GM23338 (cell line): ENCODE results near the gene MAP3K21. TPM values are rescaled to one million over a fixed set of nuclear protein-coding genes. Genes with fewer than 3 reads are reported as not detected.

Experiments used
- ATAC-seq: fragments of 200-7000 bp; cut with Tn5 transposase; 3 replicates; pipeline ENCODE4 v1.9.1; 2020
- DNase-seq: peaks from one replicate; pipeline ENCODE4 v3.0.0-alpha.2; 2015; ENCODE audit warnings: low spot score
- H2AFZ ChIP-seq: fragments of 200-600 bp; sonication (generic); 2 replicates; pipeline ENCODE4 v1.8.0; 2016; ENCODE audit warnings: antibody characterized with exemption, mild to moderate bottlenecking, moderate library complexity
- H3F3A ChIP-seq: fragments of 200-600 bp; sonication (generic); replicated peaks from 2 replicates; pipeline ENCODE4 v1.8.0; 2017; ENCODE audit warnings: antibody characterized with exemption, mixed run types, low read depth
- H3K27ac ChIP-seq: fragments of 200-600 bp; sonication (generic); 2 replicates; pipeline ENCODE4 v1.6.1; 2016; ENCODE audit warnings: low read depth
- H3K27me3 ChIP-seq: fragments of 200-600 bp; sonication (generic); 2 replicates; pipeline ENCODE4 v1.8.0; 2016; ENCODE audit warnings: mild to moderate bottlenecking, mixed run types, moderate library complexity; ENCODE audit not compliant: insufficient read depth
- H3K36me3 ChIP-seq: fragments of 200-600 bp; sonication (generic); 2 replicates; pipeline ENCODE4 v1.8.0; 2016; ENCODE audit warnings: mild to moderate bottlenecking; ENCODE audit not compliant: insufficient read depth
- H3K4me1 ChIP-seq: fragments of 200-600 bp; sonication (generic); 2 replicates; pipeline ENCODE4 v1.8.0; 2016; ENCODE audit warnings: mild to moderate bottlenecking, moderate library complexity; ENCODE audit not compliant: insufficient read depth
- H3K4me2 ChIP-seq: fragments of 200-600 bp; sonication (generic); 2 replicates; pipeline ENCODE4 v1.7.1; 2017; ENCODE audit warnings: mixed run types
- H3K4me3 ChIP-seq: fragments of 200-600 bp; sonication (generic); 2 replicates; pipeline ENCODE4 v1.6.1; 2016; ENCODE audit warnings: mixed run types
- H3K79me2 ChIP-seq: fragments of 200-600 bp; sonication (generic); replicated peaks from 2 replicates; pipeline ENCODE4 v1.8.0; 2017; ENCODE audit warnings: mild to moderate bottlenecking; ENCODE audit not compliant: insufficient read depth
- H3K9me2 ChIP-seq: fragments of 200-600 bp; sonication (generic); 2 replicates; pipeline ENCODE4 v1.8.0; 2017; ENCODE audit not compliant: insufficient read depth
- H4K20me1 ChIP-seq: fragments of 200-600 bp; sonication (generic); replicated peaks from 2 replicates; pipeline ENCODE4 v1.8.0; 2017; ENCODE audit warnings: mild to moderate bottlenecking; ENCODE audit not compliant: insufficient read depth
- H3K27ac Mint-ChIP-seq: 2 replicates; pipeline ENCODE4 v1.8.0; 2020; ENCODE audit warnings: inconsistent platforms, mild to moderate bottlenecking, moderate library complexity, mixed read lengths
- H3K27me3 Mint-ChIP-seq: 3 replicates; pipeline ENCODE4 v1.8.0; 2022; ENCODE audit warnings: low read depth, mild to moderate bottlenecking, moderate library complexity, mixed read lengths, inconsistent platforms; ENCODE audit not compliant: insufficient read depth, poor library complexity
- H3K36me3 Mint-ChIP-seq: 3 replicates; pipeline ENCODE4 v1.8.0; 2021; ENCODE audit warnings: low read depth, mild to moderate bottlenecking, inconsistent platforms, moderate library complexity, mixed read lengths
- H3K4me1 Mint-ChIP-seq: 3 replicates; pipeline ENCODE4 v1.8.0; 2020; ENCODE audit warnings: mild to moderate bottlenecking, inconsistent platforms, mixed read lengths
- H3K4me3 Mint-ChIP-seq: 3 replicates; pipeline ENCODE4 v1.8.0; 2021; ENCODE audit warnings: moderate library complexity, mild to moderate bottlenecking, inconsistent platforms, mixed read lengths
- H3K9me3 Mint-ChIP-seq: 3 replicates; pipeline ENCODE4 v1.8.0; 2020; ENCODE audit warnings: moderate library complexity, mild to moderate bottlenecking, inconsistent platforms, mixed read lengths
- CREB1 ChIP-seq: fragments of 250-450 bp; sonication (Bioruptor Pico); IDR thresholded peaks from 2 replicates; pipeline ENCODE4 v1.5.0; 2020; ENCODE audit warnings: low read depth, mild to moderate bottlenecking, moderate library complexity
- EZH2 ChIP-seq: fragments of 200-600 bp; sonication (generic); IDR thresholded peaks from one replicate; pipeline ENCODE4 v1.8.0; 2017; ENCODE audit warnings: antibody characterized with exemption, mild to moderate bottlenecking, low read depth; ENCODE audit not compliant: unreplicated experiment
- EZH2phosphoT487 ChIP-seq: fragments of 200-600 bp; sonication (generic); IDR thresholded peaks from one replicate; pipeline ENCODE4 v1.8.1; 2018; ENCODE audit warnings: antibody characterized with exemption; ENCODE audit not compliant: unreplicated experiment
- JUNB ChIP-seq: IDR thresholded peaks from one replicate; pipeline ENCODE4 v1.6.1; 2016; ENCODE audit warnings: antibody characterized with exemption; ENCODE audit not compliant: unreplicated experiment
- NANOG ChIP-seq: IDR thresholded peaks from 2 replicates; pipeline ENCODE4 v1.6.1; 2016; ENCODE audit warnings: antibody characterized with exemption, borderline replicate concordance
- POLR2AphosphoS5 ChIP-seq: IDR thresholded peaks from 2 replicates; pipeline ENCODE4 v1.6.1; 2016; ENCODE audit warnings: antibody characterized with exemption, low read depth
- STAT1 ChIP-seq: IDR thresholded peaks from one replicate; pipeline ENCODE4 v1.6.1; 2016; ENCODE audit warnings: antibody characterized with exemption; ENCODE audit not compliant: unreplicated experiment
- ZNF114 ChIP-seq: fragments of 250-450 bp; sonication (Bioruptor Pico); IDR thresholded peaks from 2 replicates; pipeline ENCODE4 v1.5.0; 2020; ENCODE audit warnings: mild to moderate bottlenecking, moderate library complexity
- ZNF331 ChIP-seq: fragments of 250-450 bp; sonication (Bioruptor Pico); IDR thresholded peaks from 2 replicates; pipeline ENCODE4 v1.5.0; 2020; ENCODE audit warnings: low read depth, mild to moderate bottlenecking, moderate library complexity
- polyA plus RNA-seq: library from polyadenylated mRNA; unstranded; fragments of >200 nt; fragmentation: Nextera tagmentation; extraction: Ambion mirVana; gene quantifications from 2 replicates; pipeline ENCODE4 v1.2.1, GENCODE V29; 2016
- total RNA-seq: library from RNA; depleted of rRNA; stranded (reverse); fragments of >200 nt; shearing (Covaris generic); gene quantifications from 2 replicates; pipeline ENCODE4 v1.2.3, GENCODE V29; 2014
- TF ChIP-seq, protein P1 (sequence below): IDR thresholded peaks from one replicate; pipeline ENCODE4 v1.6.1; 2018; ENCODE audit warnings: antibody characterized with exemption; ENCODE audit not compliant: unreplicated experiment
- TF ChIP-seq, protein P2 (sequence below), 2 experiments: fragments of 200-600 bp in 1 of 2; sonication (generic) in 1 of 2; conservative IDR thresholded peaks; 2 replicates each; pipeline versions ENCODE4 v1.5.1 to v1.6.1; 2016 to 2017; ENCODE audit warnings: antibody characterized with exemption in 2 of 2, low read depth in 2 of 2, mild to moderate bottlenecking in 2 of 2, moderate library complexity in 1 of 2
- TF ChIP-seq, protein P3 (sequence below): fragments of 250-450 bp; sonication (Bioruptor Pico); IDR thresholded peaks from 2 replicates; pipeline ENCODE4 v1.5.0; 2020; ENCODE audit warnings: mild to moderate bottlenecking, moderate library complexity
- TF ChIP-seq, protein P4 (sequence below): IDR thresholded peaks from 2 replicates; pipeline ENCODE4 v1.6.1; 2016; ENCODE audit warnings: antibody characterized with exemption

Gene MAP3K21
- total and polyA plus RNA-seq, 2 experiments from 2014 or later, result 11.7 to 40.1 TPM

DNA sequence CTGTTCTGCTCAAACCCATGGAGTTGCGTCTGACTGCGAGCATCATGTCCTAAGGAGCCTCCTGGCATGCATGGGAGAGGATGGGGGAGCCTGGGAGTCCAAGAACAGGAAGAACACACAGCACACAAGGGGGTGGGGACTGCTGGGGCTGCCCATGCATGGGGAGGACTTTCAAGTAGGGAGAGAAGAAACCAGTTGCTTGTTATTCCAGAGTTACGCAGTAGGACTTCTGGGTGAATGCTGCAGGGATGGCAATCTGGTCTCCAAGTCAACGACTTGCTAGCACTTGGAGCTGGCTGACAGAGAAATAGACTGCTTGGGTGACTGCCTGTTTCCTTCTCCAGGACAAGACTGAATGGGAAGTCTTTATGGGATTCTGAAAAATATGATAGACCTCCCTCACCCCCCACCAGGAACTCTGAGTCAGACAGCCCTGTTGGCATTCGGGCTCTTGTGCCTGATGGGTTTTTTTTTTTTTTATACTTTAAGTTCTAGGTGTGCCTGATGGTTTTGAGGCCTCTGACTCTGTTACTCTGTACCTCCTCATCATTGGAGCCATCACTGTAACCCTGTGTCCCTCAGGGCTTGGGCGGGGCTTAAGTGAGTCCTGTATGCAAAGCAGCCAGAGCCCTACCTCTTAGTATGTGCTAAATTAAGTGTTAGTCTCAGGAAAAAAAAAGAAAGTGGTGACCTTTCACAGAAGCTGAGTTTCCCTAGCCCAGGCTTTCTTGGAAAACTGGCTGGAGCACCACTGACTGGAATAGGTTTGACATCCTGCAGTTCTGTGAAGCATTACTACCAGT lies 30.3 kb downstream of the MAP3K21 start:
- no peak overlapping the region for H3K27ac Mint-ChIP-seq
- H4K20me1 ChIP-seq, result no peaks in the 10 kb centered on the region
- peaks cover 2% of the 10 kb centered on the region for H3K27me3 Mint-ChIP-seq
- no peaks in the 10 kb centered on the region for H3K79me2 ChIP-seq
- H3K27ac ChIP-seq, result no peak overlapping the region
- H3K27me3 ChIP-seq, result no peaks in the 10 kb centered on the region
- H3K36me3 Mint-ChIP-seq, result peaks cover 45% of the 10 kb centered on the region
- no peak overlapping the region for H3K4me3 ChIP-seq
- H3K4me3 Mint-ChIP-seq, result no peak overlapping the region
- H2AFZ ChIP-seq, result no peak overlapping the region
- 0 out of 2 replicates have a peak, but pooled peaks cover 3% of the 10 kb centered on the region for H3K36me3 ChIP-seq
- TF ChIP-seq, protein P1, sequence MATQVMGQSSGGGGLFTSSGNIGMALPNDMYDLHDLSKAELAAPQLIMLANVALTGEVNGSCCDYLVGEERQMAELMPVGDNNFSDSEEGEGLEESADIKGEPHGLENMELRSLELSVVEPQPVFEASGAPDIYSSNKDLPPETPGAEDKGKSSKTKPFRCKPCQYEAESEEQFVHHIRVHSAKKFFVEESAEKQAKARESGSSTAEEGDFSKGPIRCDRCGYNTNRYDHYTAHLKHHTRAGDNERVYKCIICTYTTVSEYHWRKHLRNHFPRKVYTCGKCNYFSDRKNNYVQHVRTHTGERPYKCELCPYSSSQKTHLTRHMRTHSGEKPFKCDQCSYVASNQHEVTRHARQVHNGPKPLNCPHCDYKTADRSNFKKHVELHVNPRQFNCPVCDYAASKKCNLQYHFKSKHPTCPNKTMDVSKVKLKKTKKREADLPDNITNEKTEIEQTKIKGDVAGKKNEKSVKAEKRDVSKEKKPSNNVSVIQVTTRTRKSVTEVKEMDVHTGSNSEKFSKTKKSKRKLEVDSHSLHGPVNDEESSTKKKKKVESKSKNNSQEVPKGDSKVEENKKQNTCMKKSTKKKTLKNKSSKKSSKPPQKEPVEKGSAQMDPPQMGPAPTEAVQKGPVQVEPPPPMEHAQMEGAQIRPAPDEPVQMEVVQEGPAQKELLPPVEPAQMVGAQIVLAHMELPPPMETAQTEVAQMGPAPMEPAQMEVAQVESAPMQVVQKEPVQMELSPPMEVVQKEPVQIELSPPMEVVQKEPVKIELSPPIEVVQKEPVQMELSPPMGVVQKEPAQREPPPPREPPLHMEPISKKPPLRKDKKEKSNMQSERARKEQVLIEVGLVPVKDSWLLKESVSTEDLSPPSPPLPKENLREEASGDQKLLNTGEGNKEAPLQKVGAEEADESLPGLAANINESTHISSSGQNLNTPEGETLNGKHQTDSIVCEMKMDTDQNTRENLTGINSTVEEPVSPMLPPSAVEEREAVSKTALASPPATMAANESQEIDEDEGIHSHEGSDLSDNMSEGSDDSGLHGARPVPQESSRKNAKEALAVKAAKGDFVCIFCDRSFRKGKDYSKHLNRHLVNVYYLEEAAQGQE, result no peak
- TF ChIP-seq POLR2AphosphoS5, result no peak
- no peak for TF ChIP-seq ZNF331 (CRISPR knock-in tag)
- TF ChIP-seq, protein P2, sequence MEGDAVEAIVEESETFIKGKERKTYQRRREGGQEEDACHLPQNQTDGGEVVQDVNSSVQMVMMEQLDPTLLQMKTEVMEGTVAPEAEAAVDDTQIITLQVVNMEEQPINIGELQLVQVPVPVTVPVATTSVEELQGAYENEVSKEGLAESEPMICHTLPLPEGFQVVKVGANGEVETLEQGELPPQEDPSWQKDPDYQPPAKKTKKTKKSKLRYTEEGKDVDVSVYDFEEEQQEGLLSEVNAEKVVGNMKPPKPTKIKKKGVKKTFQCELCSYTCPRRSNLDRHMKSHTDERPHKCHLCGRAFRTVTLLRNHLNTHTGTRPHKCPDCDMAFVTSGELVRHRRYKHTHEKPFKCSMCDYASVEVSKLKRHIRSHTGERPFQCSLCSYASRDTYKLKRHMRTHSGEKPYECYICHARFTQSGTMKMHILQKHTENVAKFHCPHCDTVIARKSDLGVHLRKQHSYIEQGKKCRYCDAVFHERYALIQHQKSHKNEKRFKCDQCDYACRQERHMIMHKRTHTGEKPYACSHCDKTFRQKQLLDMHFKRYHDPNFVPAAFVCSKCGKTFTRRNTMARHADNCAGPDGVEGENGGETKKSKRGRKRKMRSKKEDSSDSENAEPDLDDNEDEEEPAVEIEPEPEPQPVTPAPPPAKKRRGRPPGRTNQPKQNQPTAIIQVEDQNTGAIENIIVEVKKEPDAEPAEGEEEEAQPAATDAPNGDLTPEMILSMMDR (conservative IDR thresholded peaks at IDR 0.05; ENCODE audit: low read depth in 2 of 2), result no peak
- no peak for TF ChIP-seq ZNF114 (CRISPR knock-in tag)
- TF ChIP-seq EZH2, result no peak
- TF ChIP-seq, protein P3, sequence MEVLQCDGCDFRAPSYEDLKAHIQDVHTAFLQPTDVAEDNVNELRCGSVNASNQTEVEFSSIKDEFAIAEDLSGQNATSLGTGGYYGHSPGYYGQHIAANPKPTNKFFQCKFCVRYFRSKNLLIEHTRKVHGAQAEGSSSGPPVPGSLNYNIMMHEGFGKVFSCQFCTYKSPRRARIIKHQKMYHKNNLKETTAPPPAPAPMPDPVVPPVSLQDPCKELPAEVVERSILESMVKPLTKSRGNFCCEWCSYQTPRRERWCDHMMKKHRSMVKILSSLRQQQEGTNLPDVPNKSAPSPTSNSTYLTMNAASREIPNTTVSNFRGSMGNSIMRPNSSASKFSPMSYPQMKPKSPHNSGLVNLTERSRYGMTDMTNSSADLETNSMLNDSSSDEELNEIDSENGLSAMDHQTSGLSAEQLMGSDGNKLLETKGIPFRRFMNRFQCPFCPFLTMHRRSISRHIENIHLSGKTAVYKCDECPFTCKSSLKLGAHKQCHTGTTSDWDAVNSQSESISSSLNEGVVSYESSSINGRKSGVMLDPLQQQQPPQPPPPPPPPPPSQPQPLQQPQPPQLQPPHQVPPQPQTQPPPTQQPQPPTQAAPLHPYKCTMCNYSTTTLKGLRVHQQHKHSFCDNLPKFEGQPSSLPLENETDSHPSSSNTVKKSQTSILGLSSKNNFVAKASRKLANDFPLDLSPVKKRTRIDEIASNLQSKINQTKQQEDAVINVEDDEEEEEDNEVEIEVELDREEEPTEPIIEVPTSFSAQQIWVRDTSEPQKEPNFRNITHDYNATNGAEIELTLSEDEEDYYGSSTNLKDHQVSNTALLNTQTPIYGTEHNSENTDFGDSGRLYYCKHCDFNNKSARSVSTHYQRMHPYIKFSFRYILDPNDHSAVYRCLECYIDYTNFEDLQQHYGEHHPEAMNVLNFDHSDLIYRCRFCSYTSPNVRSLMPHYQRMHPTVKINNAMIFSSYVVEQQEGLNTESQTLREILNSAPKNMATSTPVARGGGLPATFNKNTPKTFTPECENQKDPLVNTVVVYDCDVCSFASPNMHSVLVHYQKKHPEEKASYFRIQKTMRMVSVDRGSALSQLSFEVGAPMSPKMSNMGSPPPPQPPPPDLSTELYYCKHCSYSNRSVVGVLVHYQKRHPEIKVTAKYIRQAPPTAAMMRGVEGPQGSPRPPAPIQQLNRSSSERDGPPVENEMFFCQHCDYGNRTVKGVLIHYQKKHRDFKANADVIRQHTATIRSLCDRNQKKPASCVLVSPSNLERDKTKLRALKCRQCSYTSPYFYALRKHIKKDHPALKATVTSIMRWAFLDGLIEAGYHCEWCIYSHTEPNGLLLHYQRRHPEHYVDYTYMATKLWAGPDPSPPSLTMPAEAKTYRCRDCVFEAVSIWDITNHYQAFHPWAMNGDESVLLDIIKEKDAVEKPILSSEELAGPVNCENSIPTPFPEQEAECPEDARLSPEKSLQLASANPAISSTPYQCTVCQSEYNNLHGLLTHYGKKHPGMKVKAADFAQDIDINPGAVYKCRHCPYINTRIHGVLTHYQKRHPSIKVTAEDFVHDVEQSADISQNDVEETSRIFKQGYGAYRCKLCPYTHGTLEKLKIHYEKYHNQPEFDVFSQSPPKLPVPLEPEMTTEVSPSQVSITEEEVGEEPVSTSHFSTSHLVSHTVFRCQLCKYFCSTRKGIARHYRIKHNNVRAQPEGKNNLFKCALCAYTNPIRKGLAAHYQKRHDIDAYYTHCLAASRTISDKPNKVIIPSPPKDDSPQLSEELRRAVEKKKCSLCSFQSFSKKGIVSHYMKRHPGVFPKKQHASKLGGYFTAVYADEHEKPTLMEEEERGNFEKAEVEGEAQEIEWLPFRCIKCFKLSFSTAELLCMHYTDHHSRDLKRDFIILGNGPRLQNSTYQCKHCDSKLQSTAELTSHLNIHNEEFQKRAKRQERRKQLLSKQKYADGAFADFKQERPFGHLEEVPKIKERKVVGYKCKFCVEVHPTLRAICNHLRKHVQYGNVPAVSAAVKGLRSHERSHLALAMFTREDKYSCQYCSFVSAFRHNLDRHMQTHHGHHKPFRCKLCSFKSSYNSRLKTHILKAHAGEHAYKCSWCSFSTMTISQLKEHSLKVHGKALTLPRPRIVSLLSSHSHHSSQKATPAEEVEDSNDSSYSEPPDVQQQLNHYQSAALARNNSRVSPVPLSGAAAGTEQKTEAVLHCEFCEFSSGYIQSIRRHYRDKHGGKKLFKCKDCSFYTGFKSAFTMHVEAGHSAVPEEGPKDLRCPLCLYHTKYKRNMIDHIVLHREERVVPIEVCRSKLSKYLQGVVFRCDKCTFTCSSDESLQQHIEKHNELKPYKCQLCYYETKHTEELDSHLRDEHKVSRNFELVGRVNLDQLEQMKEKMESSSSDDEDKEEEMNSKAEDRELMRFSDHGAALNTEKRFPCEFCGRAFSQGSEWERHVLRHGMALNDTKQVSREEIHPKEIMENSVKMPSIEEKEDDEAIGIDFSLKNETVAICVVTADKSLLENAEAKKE (CRISPR knock-in tag), result no peak
- no peak for TF ChIP-seq NANOG
- TF ChIP-seq STAT1, result no peak
- TF ChIP-seq EZH2phosphoT487, result no peak
- no peak for TF ChIP-seq JUNB
- TF ChIP-seq, protein P4, sequence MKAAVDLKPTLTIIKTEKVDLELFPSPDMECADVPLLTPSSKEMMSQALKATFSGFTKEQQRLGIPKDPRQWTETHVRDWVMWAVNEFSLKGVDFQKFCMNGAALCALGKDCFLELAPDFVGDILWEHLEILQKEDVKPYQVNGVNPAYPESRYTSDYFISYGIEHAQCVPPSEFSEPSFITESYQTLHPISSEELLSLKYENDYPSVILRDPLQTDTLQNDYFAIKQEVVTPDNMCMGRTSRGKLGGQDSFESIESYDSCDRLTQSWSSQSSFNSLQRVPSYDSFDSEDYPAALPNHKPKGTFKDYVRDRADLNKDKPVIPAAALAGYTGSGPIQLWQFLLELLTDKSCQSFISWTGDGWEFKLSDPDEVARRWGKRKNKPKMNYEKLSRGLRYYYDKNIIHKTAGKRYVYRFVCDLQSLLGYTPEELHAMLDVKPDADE, result no peak
- no peak for TF ChIP-seq CREB1
- H3F3A ChIP-seq, result no peaks in the 10 kb centered on the region
- peaks cover 15% of the 10 kb centered on the region; the same call in 2 of the 3 replicates for H3K4me1 Mint-ChIP-seq
- no peaks in the 10 kb centered on the region for H3K9me2 ChIP-seq
- peaks cover 6% of the 10 kb centered on the region; the same call in 1 of the 2 replicates for H3K4me1 ChIP-seq
- no peak overlapping the region for H3K4me2 ChIP-seq
- H3K9me3 Mint-ChIP-seq, result no peaks in the 10 kb centered on the region
- no peak for DNase-seq
- no peak; the same call in 2 of the 3 replicates for ATAC-seq
